NCI-H146 (cell line): ENCODE measurements around the gene TMEM60.
A peak's percentile ranks its signal among the peaks of the same experiment; 100 is the strongest.
"Not testable (repeated sequence)": the region's sequence is repeated elsewhere in the genome, so short reads cannot be mapped to it uniquely, and the experiment has no call there.

ENCODE experiments used
- DNase-seq: peaks from one replicate; lab custom pipeline; 2025; lab: John Stamatoyannopoulos, UW

The TMEM60 gene

DNA sequence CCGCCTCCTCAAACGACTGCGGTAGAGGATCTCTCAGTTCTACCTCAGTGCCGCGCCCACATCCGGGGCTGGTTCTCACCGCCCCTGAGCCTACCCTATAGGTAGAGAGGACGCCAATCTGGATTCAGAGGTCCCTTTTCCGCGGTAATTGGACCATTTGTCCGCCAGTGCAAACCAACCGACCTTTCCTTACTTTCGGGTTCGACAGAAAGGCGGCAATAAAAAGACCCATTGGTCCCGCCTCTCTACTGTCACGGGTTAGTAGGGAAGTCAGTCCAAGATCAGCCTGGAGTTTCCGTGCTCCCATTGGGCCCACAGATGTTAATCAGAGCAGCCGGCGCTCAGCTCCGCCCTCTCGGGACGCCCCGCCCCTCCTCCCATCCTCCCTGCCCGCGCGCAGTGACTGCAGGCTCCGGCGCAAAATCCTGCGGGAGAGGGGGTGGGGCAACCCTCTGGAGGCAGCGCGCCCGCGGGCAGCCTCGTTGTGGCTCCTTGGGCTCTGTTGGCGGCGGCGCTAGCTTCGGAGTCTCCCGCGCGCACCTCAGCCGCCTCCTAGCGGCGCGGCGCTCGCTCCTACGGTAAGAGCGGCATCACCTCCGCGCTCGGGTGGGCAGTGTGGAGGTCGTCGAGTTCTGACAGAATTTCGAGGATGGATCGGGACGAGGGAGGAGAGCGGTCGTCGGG lies at the start of gene TMEM60, which contains the start of gene PHTF2:
TMEM60 (minus strand) TSS at position 41 of the 684 bp plus-strand sequence. CDS start 4,061 bp downstream, outside the sequence.
PHTF2 (plus strand) TSS at position 380 of the 684 bp plus-strand sequence.
- DNase-seq, result peak; percentile 99

DNA sequence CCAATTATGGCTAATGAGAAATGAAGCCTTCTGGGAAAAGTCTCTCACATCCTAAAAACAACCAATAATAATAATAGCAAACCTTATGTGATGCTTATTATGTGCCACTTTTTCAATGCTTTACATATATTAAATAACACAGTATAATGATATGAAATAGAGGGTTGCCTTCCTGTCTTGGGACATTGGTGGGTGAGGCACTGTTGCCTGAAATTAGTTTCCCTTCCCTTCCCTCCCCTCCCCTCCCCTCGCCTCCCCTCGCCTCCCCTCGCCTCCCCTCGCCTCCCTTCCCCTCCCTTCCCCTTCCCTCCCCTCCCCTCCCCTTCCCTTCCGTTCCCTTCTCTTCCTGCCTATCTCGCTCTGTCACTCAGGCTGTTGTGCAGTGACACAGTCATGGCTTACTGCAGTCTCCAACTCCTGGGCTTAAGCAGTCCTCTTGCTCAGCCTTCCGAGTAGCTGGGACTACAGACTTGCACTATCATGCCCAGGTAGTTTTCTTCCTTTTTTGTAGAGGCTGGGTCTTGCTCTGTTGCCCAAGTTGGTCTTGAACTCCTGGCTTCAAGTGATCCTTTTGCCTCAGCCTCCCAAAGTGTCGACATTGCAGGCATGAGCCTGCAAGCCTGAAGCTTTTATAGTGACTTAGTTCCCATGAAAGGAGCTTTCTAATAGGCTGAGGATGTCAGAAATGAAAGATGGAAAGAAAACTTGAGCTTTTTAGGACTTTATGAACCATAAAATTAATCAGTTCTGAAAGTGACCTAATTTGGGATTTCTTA lies 48.3 kb upstream of the TMEM60 start:
- no peak for DNase-seq

DNA sequence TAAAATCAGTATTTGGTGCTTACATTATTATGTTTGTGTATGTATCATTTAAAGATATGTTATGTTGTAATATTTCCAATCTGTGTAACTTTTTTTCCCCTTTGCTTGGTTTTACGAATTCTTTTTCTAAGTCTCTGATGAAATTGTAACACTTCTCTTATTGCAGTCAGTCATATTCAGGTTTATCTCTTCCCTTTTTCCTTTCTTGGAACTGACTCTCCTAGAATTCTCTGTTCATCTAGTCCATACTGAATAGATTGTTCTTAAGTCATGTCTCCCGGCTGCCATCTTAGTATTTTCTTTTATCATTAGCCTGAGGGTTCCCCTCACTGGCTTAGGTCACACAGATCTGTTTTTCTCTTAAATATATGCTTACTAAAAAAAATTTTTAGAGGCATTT lies 45.0 kb upstream of the TMEM60 start:
- DNase-seq, result no peak

DNA sequence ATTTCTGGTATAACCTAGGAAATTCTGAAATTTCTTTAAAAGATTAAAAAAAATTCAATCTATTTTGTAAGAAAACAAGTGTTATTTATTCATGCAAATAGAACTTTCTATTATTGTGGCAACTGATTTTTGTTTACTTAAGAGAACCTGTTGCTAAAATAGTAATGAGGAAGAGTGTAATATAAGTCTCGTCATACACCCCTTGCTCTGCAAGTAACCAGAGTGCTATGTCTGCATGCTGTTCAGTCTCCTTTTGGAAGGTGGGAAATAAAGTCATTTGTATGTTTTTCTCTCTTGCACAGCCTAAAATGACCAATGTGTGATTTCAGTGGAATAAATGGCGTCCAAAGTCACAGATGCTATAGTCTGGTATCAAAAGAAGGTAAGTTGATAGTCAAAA lies 41.7 kb upstream of the TMEM60 start:
- no peak for DNase-seq

GRCh38 chr7:77838929-77839491 lies 40.8 kb upstream of the TMEM60 start:
- DNase-seq, result peak; percentile 55

DNA sequence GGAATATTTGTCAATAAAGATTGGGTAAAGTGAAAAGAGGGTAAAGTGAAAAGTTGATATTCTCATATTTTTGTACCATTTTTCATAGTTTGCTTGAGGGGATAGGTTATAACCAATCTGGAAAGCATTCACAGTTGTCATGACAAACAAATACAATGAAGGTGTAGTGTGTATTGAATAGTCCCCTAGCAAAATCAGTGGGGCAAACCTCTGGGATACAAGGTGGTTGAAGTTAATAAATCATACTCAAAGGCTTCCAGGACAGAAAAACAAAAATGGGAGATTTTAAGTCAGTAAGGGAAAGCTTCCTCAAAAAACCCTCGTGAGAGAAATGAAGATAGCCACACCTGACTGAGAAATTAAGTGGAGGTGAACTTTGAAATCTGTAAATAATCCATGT lies 39.7 kb upstream of the TMEM60 start:
- peak; percentile 6 for DNase-seq

DNA sequence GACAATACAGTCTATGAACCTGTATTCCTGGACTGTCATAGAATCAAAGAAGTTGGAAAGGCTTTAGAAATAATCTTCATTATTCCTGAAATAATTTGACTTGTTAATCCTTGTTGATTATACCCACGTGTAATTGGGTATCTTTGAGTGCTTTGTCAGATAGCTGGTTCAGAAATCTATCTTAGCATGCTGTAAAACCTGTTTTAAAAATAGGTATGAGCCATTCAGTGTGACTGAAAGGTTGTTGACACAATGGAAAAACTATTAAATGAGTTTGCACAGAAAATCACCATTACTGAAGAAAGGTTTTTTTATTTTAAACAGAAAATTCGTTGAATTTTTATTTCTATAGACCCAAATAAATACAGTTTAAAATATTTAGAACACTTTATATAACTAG lies 39.0 kb upstream of the TMEM60 start:
- peak; percentile 61 for DNase-seq

GRCh38 chr7:77836425-77836824 lies 38.2 kb upstream of the TMEM60 start:
- not testable (repeated sequence) for DNase-seq

GRCh38 chr7:77833136-77833535 lies 34.9 kb upstream of the TMEM60 start:
- DNase-seq, result no peak

DNA sequence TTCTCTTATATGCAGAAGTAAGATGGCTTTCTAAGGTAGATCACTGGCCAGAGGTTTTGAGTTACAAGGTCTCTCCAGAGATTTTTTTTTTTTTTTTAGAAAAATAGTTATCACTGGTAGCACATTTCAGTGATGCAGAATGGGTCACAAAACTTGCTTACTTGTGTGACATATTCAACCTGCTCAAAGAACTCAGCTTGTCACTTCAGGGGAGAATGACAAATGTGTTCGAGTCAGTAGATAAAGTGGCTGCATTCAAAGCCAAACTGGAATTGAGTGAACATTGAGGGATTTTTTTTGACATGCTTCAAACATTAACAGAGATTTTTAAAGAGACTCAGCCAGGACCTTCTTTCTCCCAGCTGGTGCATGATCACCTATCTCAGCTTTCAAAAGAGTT lies 33.7 kb upstream of the TMEM60 start:
- DNase-seq, result no peak

- DNase-seq, result no peak
These were observed 33.2 kb upstream of the TMEM60 start for GRCh38 chr7:77831481-77831880.

DNA sequence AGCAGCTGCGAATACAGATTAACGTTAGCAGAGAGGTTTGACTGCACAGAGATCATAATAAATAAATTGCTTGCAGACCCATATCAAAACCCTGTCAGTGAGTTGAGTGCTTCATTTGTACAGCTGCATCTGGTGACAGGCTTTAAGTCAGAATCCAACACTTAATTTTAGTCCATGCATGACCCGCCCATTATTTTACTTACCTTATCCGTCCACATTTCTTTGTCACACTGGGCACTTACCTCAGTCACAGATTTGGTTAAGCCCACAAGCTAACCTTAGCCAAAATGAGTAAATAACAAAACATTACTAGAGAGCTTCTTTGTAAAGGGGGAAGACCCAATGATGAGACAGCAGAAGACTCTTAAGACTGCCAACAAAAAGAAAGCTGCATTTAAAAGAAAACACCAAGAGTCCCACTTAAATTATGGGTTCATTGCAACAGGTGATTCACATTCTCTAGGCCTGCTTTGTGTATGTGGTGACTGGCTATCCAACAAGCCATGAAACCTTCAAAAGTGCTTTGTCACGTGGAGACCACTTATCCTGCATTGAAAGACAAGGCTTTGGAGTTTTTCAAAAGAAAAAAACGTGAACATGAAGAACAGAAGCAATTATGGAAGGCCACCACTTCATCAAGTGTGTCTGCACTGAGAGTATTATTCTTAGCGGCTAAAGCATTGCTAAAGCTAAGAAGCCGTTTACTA lies 32.6 kb upstream of the TMEM60 start:
- DNase-seq, result peak; percentile 28

- no peak for DNase-seq
These were observed 29.8 kb upstream of the TMEM60 start for GRCh38 chr7:77827999-77828398.

GRCh38 chr7:77826300-77826699 lies 28.1 kb upstream of the TMEM60 start:
- DNase-seq, result peak; percentile 57

- no peak for DNase-seq
These were observed 26.9 kb upstream of the TMEM60 start for GRCh38 chr7:77825131-77825530.

- no peak for DNase-seq
These were observed 26.4 kb upstream of the TMEM60 start for GRCh38 chr7:77824636-77825035.

GRCh38 chr7:77823787-77824186 lies 25.6 kb upstream of the TMEM60 start:
- DNase-seq, result no peak

GRCh38 chr7:77822269-77822668 lies 24.0 kb upstream of the TMEM60 start:
- DNase-seq, result no peak

DNA sequence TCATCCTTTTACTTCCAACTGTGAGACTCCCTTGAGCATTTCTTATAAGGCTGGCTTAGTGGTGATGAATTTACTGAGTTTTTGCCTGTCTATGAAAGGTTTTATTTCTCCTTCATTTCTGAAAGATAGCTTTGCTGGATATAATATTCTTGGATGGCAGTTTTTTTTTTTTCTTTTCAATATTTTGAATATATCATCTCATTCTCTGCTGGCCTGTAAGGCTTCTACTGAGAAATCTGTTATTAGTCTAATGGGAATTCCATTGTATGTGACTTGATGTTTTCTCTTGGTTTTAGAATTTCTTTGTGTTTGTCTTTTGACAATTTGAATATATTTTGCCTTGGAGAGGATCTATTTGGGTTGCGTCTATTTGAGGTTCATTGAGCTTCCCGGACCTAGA lies 22.7 kb upstream of the TMEM60 start:
- DNase-seq, result no peak

DNA sequence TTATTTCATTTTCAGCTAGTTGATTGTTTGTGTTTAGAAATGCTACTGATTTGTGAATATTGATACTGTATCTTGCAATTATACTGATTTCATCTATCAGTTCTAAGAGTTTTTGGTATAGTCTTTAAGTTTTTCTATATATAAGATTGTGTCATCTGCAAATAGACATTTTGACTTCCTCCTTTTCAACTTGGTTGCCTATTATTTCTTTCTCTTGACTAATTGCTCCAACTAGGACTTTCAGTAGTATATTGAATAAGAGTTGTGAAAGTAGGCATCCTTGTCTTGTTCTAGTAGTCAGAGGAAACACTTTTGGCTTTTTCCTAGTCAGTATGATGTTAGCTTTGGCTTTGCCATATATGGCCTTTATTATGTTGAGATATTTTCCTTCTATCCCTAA lies 20.8 kb upstream of the TMEM60 start:
- DNase-seq, result no peak

- no peak for DNase-seq
These were observed 14.9 kb upstream of the TMEM60 start for GRCh38 chr7:77813180-77813579.

- DNase-seq, result no peak
These were observed 14.1 kb upstream of the TMEM60 start for GRCh38 chr7:77812290-77812685.
